SK-N-SH treated with all-trans-retinoic acid at 6 μM for 48 hours (cell line): ENCODE measurements around the gene TEKT1.

Experiments
- ATAC-seq: fragments of 200-7000 bp; cut with Tn5 transposase; 3 replicates; pipeline ENCODE4 v1.9.1; 2020; ENCODE audit warnings: mild to moderate bottlenecking, moderate library complexity
- BACH2 ChIP-seq: fragments of 250-450 bp; sonication (Bioruptor Pico); IDR thresholded peaks from 2 replicates; pipeline ENCODE4 v1.9.0; 2021; ENCODE audit warnings: mild to moderate bottlenecking, borderline replicate concordance
- CREB5 ChIP-seq: fragments of 250-450 bp; sonication (Bioruptor Pico); IDR thresholded peaks from 2 replicates; pipeline ENCODE4 v1.5.1; 2020; ENCODE audit warnings: low read depth, mild to moderate bottlenecking, moderate library complexity
- CSDC2 ChIP-seq: fragments of 250-450 bp; sonication (Bioruptor Pico); IDR thresholded peaks from 2 replicates; pipeline ENCODE4 v1.5.0; 2020; ENCODE audit warnings: mild to moderate bottlenecking, moderate library complexity
- CSRNP3 ChIP-seq: fragments of 250-450 bp; sonication (Bioruptor Pico); IDR thresholded peaks from 2 replicates; pipeline ENCODE4 v1.5.1; 2021; ENCODE audit warnings: mild to moderate bottlenecking, moderate library complexity
- ISL1 ChIP-seq: fragments of 250-450 bp; sonication (Bioruptor Pico); IDR thresholded peaks from 2 replicates; pipeline ENCODE4 v2.1.2; 2022; ENCODE audit warnings: mild to moderate bottlenecking, moderate library complexity
- OSR1 ChIP-seq: fragments of 250-450 bp; sonication (Bioruptor Pico); IDR thresholded peaks from 2 replicates; pipeline ENCODE4 v1.8.0; 2022; ENCODE audit warnings: moderate library complexity, mild to moderate bottlenecking, inconsistent platforms
- PATZ1 ChIP-seq: fragments of 250-450 bp; sonication (Bioruptor Pico); IDR thresholded peaks from 2 replicates; pipeline ENCODE4 v1.8.0; 2020; ENCODE audit warnings: mild to moderate bottlenecking, moderate library complexity, borderline replicate concordance
- PPARA ChIP-seq: fragments of 250-450 bp; sonication (Bioruptor Pico); IDR thresholded peaks from 2 replicates; pipeline ENCODE4 v1.5.0; 2020; ENCODE audit warnings: mild to moderate bottlenecking, borderline replicate concordance
- RARB ChIP-seq: fragments of 250-450 bp; sonication (Bioruptor Pico); IDR thresholded peaks from 2 replicates; pipeline ENCODE4 v1.8.0; 2021; ENCODE audit warnings: mild to moderate bottlenecking, moderate library complexity
- SNAI2 ChIP-seq: fragments of 250-450 bp; sonication (Bioruptor Pico); IDR thresholded peaks from 2 replicates; pipeline ENCODE4 v1.5.0; 2020; ENCODE audit warnings: mild to moderate bottlenecking, moderate library complexity
- TCF4 ChIP-seq: fragments of 250-450 bp; sonication (Bioruptor Pico); IDR thresholded peaks from 2 replicates; pipeline ENCODE4 v1.8.0; 2021; ENCODE audit warnings: mild to moderate bottlenecking, moderate library complexity, borderline replicate concordance
- TOX ChIP-seq: fragments of 250-450 bp; sonication (Bioruptor Pico); IDR thresholded peaks from 2 replicates; pipeline ENCODE4 v1.8.0; 2021; ENCODE audit warnings: mild to moderate bottlenecking, moderate library complexity, borderline replicate concordance
- TSHZ2 ChIP-seq: fragments of 250-450 bp; sonication (Bioruptor Pico); IDR thresholded peaks from 2 replicates; pipeline ENCODE4 v1.5.0; 2020; ENCODE audit warnings: mild to moderate bottlenecking, moderate library complexity
- ZFP3 ChIP-seq: fragments of 250-450 bp; sonication (Bioruptor Pico); IDR thresholded peaks from 2 replicates; pipeline ENCODE4 v1.5.0; 2020; ENCODE audit warnings: mild to moderate bottlenecking, moderate library complexity
- ZFP30 ChIP-seq: fragments of 450-650 bp; formaldehyde crosslinking; IDR thresholded peaks from 2 replicates; pipeline ENCODE4 v1.5.0; 2022; ENCODE audit warnings: mild to moderate bottlenecking, moderate library complexity
- ZNF565 ChIP-seq: fragments of 450-650 bp; formaldehyde crosslinking; conservative IDR thresholded peaks from 2 replicates; pipeline ENCODE4 v1.5.0; 2020; ENCODE audit warnings: low read depth, mild to moderate bottlenecking, moderate library complexity
- ZNF70 ChIP-seq: fragments of 450-650 bp; formaldehyde crosslinking; IDR thresholded peaks from 2 replicates; pipeline ENCODE4 v1.5.0; 2020; ENCODE audit warnings: mild to moderate bottlenecking, moderate library complexity
- ZNF8 ChIP-seq: fragments of 450-650 bp; formaldehyde crosslinking; IDR thresholded peaks from 2 replicates; pipeline ENCODE4 v1.5.0; 2020; ENCODE audit warnings: mild to moderate bottlenecking, moderate library complexity

The TEKT1 gene

GRCh38 chr17:6797718-6798351, 33.7 kb downstream of the TEKT1 start:
- no peak for ATAC-seq
- TF ChIP-seq CSDC2 (CRISPR knock-in tag) (no peak), TSHZ2 (no peak), PPARA (CRISPR knock-in tag) (no peak), TOX (CRISPR knock-in tag) (no peak)

GRCh38 chr17:6796887-6797490, 34.5 kb downstream of the TEKT1 start:
- TF ChIP-seq CSRNP3, result no peak
- no peak for TF ChIP-seq ZNF565 (CRISPR knock-in tag)
- TF ChIP-seq ZNF8 (CRISPR knock-in tag), result no peak
- TF ChIP-seq BACH2 (CRISPR knock-in tag), result no peak
- TF ChIP-seq OSR1, result no peak
- TF ChIP-seq ISL1 (CRISPR knock-in tag), result no peak
- TF ChIP-seq CREB5, result no peak
- no peak for TF ChIP-seq TSHZ2
- no peak for TF ChIP-seq TOX (CRISPR knock-in tag)
- TF ChIP-seq ZFP30 (CRISPR knock-in tag), result no peak
- TF ChIP-seq PPARA (CRISPR knock-in tag), result no peak
- no peak for TF ChIP-seq PATZ1 (CRISPR knock-in tag)
- TF ChIP-seq TCF4 (CRISPR knock-in tag), result no peak
- no peak for TF ChIP-seq SNAI2 (CRISPR knock-in tag)
- no peak for TF ChIP-seq ZFP3 (CRISPR knock-in tag)
- no peak for TF ChIP-seq ZNF70 (CRISPR knock-in tag)
- TF ChIP-seq RARB (CRISPR knock-in tag), result no peak
- ATAC-seq, result no peak
